ES-I3 (cell line): ENCODE results near the gene ALG9.

Experiments
- H3K36me3 ChIP-seq: 2 replicates; pipeline ENCODE4 v1.6.1; 2013; ENCODE audit warnings: mild to moderate bottlenecking, low read length, control low read depth, moderate library complexity; ENCODE audit not compliant: insufficient read depth
- H3K4me1 ChIP-seq: 2 replicates; pipeline ENCODE4 v1.6.1; 2013; ENCODE audit warnings: mild to moderate bottlenecking, control low read depth, low read length; ENCODE audit not compliant: insufficient read depth
- H3K9ac ChIP-seq: 2 replicates; pipeline ENCODE4 v1.6.1; 2013; ENCODE audit warnings: low read depth, mild to moderate bottlenecking, low read length, moderate library complexity
- H3K9me3 ChIP-seq: 2 replicates; pipeline ENCODE4 v1.6.1; 2013; ENCODE audit warnings: mild to moderate bottlenecking, low read length, moderate library complexity; ENCODE audit not compliant: control insufficient read depth, insufficient read depth

Gene ALG9

GRCh38 chr11:111737444-111738210 lies 133.8 kb downstream of the ALG9 start:
- H3K9ac ChIP-seq: no peak overlapping the region
- peaks cover 29% of the 10 kb centered on the region; the same call in 1 of the 2 replicates for H3K4me1 ChIP-seq
- no peaks in the 10 kb centered on the region for H3K9me3 ChIP-seq
- peaks cover 13% of the 10 kb centered on the region for H3K36me3 ChIP-seq

- Histone ChIP-seq H3K36me3 (peaks cover 12% of the 10 kb centered on the region), H3K4me1 (peaks cover 29% of the 10 kb centered on the region; the same call in 1 of the 2 replicates), H3K9me3 (no peaks in the 10 kb centered on the region), H3K9ac (no peak overlapping the region)
Measured at GRCh38 chr11:111736621-111737443, 134.5 kb downstream of the ALG9 start.
